MCF 10A (cell line): ENCODE data around the gene PAXX. TPM values are rescaled to one million over a fixed set of nuclear protein-coding genes. Genes with fewer than 3 reads are reported as not detected.
A peak's percentile ranks its signal among the peaks of the same experiment; 100 is the strongest.

Experiments used
- BruUV-seq: library from RNA; stranded (reverse); fragments of 400-500 nt; replicated peaks from 2 replicates; lab custom pipeline; 2021; lab: Mats Ljungman, UMichigan
- CTCF ChIA-PET: fragments of 300-600 bp; sonication (Branson Sonifier 250); formaldehyde crosslinking; extraction: SDS; loops from one replicate; lab custom pipeline; 2021; ENCODE audit warnings: antibody characterized with exemption, inconsistent platforms; lab: Yijun Ruan, JAX
- POLR2A ChIA-PET: fragments of 300-600, 350-650 bp; sonication (Branson Sonifier 250); formaldehyde crosslinking; extraction: SDS; loops from one replicate; lab custom pipeline; 2020; ENCODE audit warnings: antibody characterized with exemption, inconsistent platforms; lab: Yijun Ruan, JAX
- DNase-seq: peaks from one replicate; pipeline ENCODE4 v3.0.0-alpha.2; 2018; ENCODE audit not compliant: unreplicated experiment
- H3K27ac Mint-ChIP-seq: one replicate; pipeline ENCODE4 v1.8.0; 2022; ENCODE audit warnings: mild to moderate bottlenecking, low read depth, mixed read lengths; ENCODE audit not compliant: unreplicated experiment
- H3K27me3 Mint-ChIP-seq: one replicate; pipeline ENCODE4 v1.8.0; 2022; ENCODE audit warnings: mixed read lengths; ENCODE audit not compliant: insufficient read depth, unreplicated experiment
- H3K36me3 Mint-ChIP-seq: one replicate; pipeline ENCODE4 v1.8.0; 2022; ENCODE audit warnings: mild to moderate bottlenecking, moderate library complexity, mixed read lengths; ENCODE audit not compliant: insufficient read depth, unreplicated experiment
- H3K4me1 Mint-ChIP-seq: one replicate; pipeline ENCODE4 v1.8.0; 2022; ENCODE audit warnings: mixed read lengths; ENCODE audit not compliant: insufficient read depth, unreplicated experiment
- H3K4me3 Mint-ChIP-seq: one replicate; pipeline ENCODE4 v1.8.0; 2022; ENCODE audit warnings: mild to moderate bottlenecking, moderate library complexity, mixed read lengths; ENCODE audit not compliant: unreplicated experiment
- H3K9me3 Mint-ChIP-seq: one replicate; pipeline ENCODE4 v1.8.0; 2022; ENCODE audit warnings: mixed read lengths; ENCODE audit not compliant: unreplicated experiment
- intact Hi-C: fragments of 100-400 bp; cut with micrococcal nuclease; formaldehyde crosslinking; loops from 2 replicates; pipeline ENCODE4 v1.14.1; 2022
- total RNA-seq: library from RNA; stranded (reverse); gene quantifications from 2 replicates; pipeline ENCODE4 v1.2.3, GENCODE V29; 2022
- TF ChIP-seq, protein P1 (sequence below): fragments of 200-600 bp; IDR thresholded peaks from one replicate; pipeline ENCODE4 v1.8.0; 2022; ENCODE audit warnings: antibody characterized with exemption, mild to moderate bottlenecking; ENCODE audit not compliant: unreplicated experiment

The PAXX gene
- total RNA-seq, 1 experiment from 2014 or later, result 57.9 TPM

DNA sequence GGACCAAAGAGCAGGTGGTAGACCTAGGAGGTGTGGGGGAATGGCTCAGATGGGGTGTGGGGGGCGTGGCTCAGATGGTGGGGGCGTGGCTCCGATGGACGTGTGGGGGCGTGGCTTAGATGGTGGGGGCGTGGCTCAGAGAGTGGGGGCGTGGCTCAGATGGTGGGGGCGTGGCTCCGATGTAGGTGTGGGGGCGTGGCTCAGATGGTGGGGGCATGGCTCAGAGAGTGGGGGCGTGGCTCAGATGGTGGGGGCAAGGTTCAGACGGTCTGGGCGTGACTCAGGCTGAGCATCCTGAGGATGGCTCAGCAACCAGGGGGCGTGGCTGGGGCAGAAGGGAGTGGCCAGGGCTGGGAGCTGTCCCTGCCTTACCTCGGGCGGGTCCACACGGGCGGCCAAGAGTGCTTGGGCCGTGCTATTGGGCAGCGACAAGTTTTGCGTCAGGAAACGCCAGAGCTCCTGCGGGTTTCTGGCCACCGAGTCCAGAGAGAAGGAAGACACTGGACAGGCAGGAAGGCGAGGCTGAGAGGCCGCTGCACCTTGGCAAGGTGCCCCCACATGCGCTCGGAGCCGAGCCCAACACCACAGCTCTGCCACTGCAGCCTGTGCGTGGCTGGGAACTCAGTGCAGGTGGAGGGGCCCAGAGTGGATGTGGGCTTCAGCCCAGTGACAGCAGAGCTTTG lies 29.9 kb downstream of the PAXX start:
- DNase-seq, result peak; percentile 93
- POLR2A ChIA-PET, result no interaction called here
- no peaks in the 10 kb centered on the region for H3K9me3 Mint-ChIP-seq
- TF ChIP-seq, protein P1, sequence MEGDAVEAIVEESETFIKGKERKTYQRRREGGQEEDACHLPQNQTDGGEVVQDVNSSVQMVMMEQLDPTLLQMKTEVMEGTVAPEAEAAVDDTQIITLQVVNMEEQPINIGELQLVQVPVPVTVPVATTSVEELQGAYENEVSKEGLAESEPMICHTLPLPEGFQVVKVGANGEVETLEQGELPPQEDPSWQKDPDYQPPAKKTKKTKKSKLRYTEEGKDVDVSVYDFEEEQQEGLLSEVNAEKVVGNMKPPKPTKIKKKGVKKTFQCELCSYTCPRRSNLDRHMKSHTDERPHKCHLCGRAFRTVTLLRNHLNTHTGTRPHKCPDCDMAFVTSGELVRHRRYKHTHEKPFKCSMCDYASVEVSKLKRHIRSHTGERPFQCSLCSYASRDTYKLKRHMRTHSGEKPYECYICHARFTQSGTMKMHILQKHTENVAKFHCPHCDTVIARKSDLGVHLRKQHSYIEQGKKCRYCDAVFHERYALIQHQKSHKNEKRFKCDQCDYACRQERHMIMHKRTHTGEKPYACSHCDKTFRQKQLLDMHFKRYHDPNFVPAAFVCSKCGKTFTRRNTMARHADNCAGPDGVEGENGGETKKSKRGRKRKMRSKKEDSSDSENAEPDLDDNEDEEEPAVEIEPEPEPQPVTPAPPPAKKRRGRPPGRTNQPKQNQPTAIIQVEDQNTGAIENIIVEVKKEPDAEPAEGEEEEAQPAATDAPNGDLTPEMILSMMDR, result no peak
- CTCF ChIA-PET, result interaction anchor here (0.6 to 1.4 kb wide), 3 partner anchors 13 to 239 kb away, joined by 3 read pairs; partner anchors contain the start of gene NPDC1
- BruUV-seq, result no TSS peak
- H3K27ac Mint-ChIP-seq, result no peak overlapping the region
- intact Hi-C loops, result no loop called here
- no peaks in the 10 kb centered on the region for H3K4me1 Mint-ChIP-seq
- H3K36me3 Mint-ChIP-seq, result peaks cover 2% of the 10 kb centered on the region
- H3K27me3 Mint-ChIP-seq, result no peaks in the 10 kb centered on the region
- no peak overlapping the region for H3K4me3 Mint-ChIP-seq

DNA sequence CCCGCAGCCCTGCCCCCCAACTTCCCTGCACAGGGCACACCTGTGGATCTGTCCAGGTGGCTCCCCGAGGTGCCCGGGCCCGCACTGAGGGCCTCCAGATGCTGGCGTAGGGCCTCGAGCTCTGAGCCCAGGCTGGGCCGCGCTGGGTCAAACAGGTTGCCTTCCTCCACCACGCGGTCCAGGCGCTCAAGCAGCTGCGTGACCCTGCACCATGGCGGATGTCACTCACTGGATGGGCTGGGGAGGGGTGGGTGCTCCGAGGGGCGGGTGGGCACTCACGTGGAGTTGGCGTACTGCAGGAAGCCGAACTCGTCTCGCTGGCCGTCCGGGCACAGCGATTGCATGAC lies 30.4 kb downstream of the PAXX start:
- no peak for DNase-seq
- ChIA-PET CTCF (interaction anchor here (0.6 kb wide), 1 partner anchor 239 kb away, joined by 3 read pairs; no protein-coding TSS in a partner anchor), POLR2A (no interaction called here)
- BruUV-seq, result no TSS peak
- no peak overlapping the region for H3K4me3 Mint-ChIP-seq
- no peaks in the 10 kb centered on the region for H3K9me3 Mint-ChIP-seq
- H3K27ac Mint-ChIP-seq, result no peak overlapping the region
- H3K27me3 Mint-ChIP-seq, result no peaks in the 10 kb centered on the region
- no peaks in the 10 kb centered on the region for H3K4me1 Mint-ChIP-seq
- intact Hi-C loops, result no loop called here
- H3K36me3 Mint-ChIP-seq, result no peaks in the 10 kb centered on the region
- TF ChIP-seq, protein P1, result no peak

DNA sequence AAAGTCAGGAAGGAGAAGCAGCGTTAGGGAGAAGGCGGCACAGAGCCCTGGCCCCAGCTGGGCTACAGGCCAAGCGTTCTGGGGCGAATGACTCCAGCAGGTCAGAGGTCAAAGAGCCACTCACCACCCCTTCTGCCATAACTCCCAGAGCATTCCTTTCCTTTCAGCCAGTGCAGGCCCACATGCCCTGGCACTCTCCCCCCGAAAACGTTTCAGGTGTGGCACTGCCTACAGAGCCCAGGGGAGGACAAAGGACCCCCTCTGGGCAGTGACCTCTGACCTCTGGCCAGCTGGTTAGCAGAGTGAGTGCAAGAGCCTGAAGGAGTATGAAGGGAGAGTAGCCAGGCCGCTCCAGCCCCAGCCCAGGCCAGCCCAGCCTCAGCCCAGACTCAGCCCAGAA lies 30.9 kb downstream of the PAXX start:
- no peaks in the 10 kb centered on the region for H3K4me1 Mint-ChIP-seq
- no peaks in the 10 kb centered on the region for H3K36me3 Mint-ChIP-seq
- no TSS peak for BruUV-seq
- TF ChIP-seq, protein P1, result no peak
- no peaks in the 10 kb centered on the region for H3K27me3 Mint-ChIP-seq
- no peaks in the 10 kb centered on the region for H3K9me3 Mint-ChIP-seq
- no peak overlapping the region for H3K4me3 Mint-ChIP-seq
- ChIA-PET POLR2A (interaction anchor here (0.7 kb wide), 1 partner anchor 54 kb away, joined by 3 read pairs; no protein-coding TSS in a partner anchor), CTCF (no interaction called here)
- H3K27ac Mint-ChIP-seq, result no peak overlapping the region
- no peak for DNase-seq
- intact Hi-C loops, result no loop called here

DNA sequence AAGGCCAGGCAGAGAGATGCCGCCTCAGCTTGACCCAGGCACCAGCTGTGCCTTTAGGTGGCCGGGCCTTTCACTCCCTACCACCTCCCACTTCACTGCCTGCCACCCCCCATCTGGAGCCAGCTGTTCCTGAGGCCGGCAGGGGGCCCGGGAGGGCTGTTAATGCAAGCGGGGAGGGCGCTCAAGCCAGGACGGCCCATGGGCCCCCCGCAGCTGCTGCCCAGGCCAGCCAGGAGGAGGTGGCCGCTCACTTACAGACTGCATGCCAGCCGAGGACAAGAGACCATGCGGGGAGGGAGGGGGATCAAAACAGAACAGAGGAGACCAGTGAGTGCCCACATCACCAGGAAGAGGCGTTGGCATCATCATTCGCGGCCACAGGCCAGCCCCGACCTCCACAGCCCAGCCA lies 31.4 kb downstream of the PAXX start:
- TF ChIP-seq, protein P1, result no peak
- intact Hi-C loops, result no loop called here
- no TSS peak for BruUV-seq
- no peaks in the 10 kb centered on the region for H3K4me1 Mint-ChIP-seq
- no peaks in the 10 kb centered on the region for H3K9me3 Mint-ChIP-seq
- no peak for DNase-seq
- ChIA-PET CTCF (no interaction called here), POLR2A (interaction anchor here (0.7 kb wide), 1 partner anchor 55 kb away, joined by 3 read pairs; no protein-coding TSS in a partner anchor)
- H3K27ac Mint-ChIP-seq, result no peak overlapping the region
- peaks cover 3% of the 10 kb centered on the region for H3K36me3 Mint-ChIP-seq
- H3K27me3 Mint-ChIP-seq, result no peaks in the 10 kb centered on the region
- no peak overlapping the region for H3K4me3 Mint-ChIP-seq
